Activated CD8-positive, alpha-beta memory T cell treated with anti-CD3 and anti-CD28 coated beads, Interleukin-2, amount 10 ng/mL, durations not matched to agents 7 days and 5 days (primary cell): ENCODE measurements around the gene GNLY. TPM values are rescaled to one million over a fixed set of nuclear protein-coding genes. Genes with fewer than 3 reads are reported as not detected.

Source experiments
- ATAC-seq: fragments of 150-1000 bp; cut with Tn5 transposase; one replicate; pipeline ENCODE4 v1.10.0; 2021; ENCODE audit warnings: moderate library complexity
- CTCF ChIA-PET: fragments of 350-600 bp; sonication (Branson Sonifier 250); formaldehyde crosslinking; loops from one replicate; lab custom pipeline; 2021; ENCODE audit warnings: antibody characterized with exemption; lab: Charles Lee
- DNase-seq: peaks from one replicate; pipeline ENCODE4 v3.0.0-alpha.2; 2020
- H3K27ac Mint-ChIP-seq: one replicate; pipeline ENCODE4 v1.8.0; 2021; ENCODE audit warnings: mild to moderate bottlenecking, mixed read lengths
- H3K27me3 Mint-ChIP-seq: one replicate; pipeline ENCODE4 v1.8.0; 2021; ENCODE audit warnings: mixed read lengths
- H3K36me3 Mint-ChIP-seq: one replicate; pipeline ENCODE4 v1.8.0; 2021; ENCODE audit warnings: mild to moderate bottlenecking, mixed read lengths
- H3K4me1 Mint-ChIP-seq: one replicate; pipeline ENCODE4 v1.8.0; 2021; ENCODE audit warnings: mixed read lengths
- H3K4me3 Mint-ChIP-seq: one replicate; pipeline ENCODE4 v1.8.0; 2021; ENCODE audit warnings: mild to moderate bottlenecking, moderate library complexity, mixed read lengths
- H3K9me3 Mint-ChIP-seq: one replicate; pipeline ENCODE4 v1.8.0; 2022; ENCODE audit warnings: low read depth, mixed read lengths
- total RNA-seq, 2 experiments: library from RNA; stranded (reverse); gene quantifications; one replicate each; pipeline ENCODE4 v1.2.3, GENCODE V29; 2021

The GNLY gene
- total RNA-seq, 2 experiments from 2014 or later = 364 to 1,915 TPM

GRCh38 chr2:85698184-85698879 lies 4.2 kb downstream of the GNLY start:
- H3K27ac Mint-ChIP-seq = peak overlapping the region; percentile 68
- no peaks in the 10 kb centered on the region for H3K9me3 Mint-ChIP-seq
- no peak overlapping the region for H3K4me3 Mint-ChIP-seq
- ATAC-seq (no peak), DNase-seq (no peak)
- peaks cover 49% of the 10 kb centered on the region for H3K4me1 Mint-ChIP-seq
- CTCF ChIA-PET = interaction anchor here (0.9 to 8.2 kb wide), 5 partner anchors 8 to 61 kb away, joined by 3 to 70 read pairs (median 6); no protein-coding TSS in a partner anchor
- H3K27me3 Mint-ChIP-seq = peaks cover 3% of the 10 kb centered on the region
- H3K36me3 Mint-ChIP-seq = peaks cover 2% of the 10 kb centered on the region

DNA sequence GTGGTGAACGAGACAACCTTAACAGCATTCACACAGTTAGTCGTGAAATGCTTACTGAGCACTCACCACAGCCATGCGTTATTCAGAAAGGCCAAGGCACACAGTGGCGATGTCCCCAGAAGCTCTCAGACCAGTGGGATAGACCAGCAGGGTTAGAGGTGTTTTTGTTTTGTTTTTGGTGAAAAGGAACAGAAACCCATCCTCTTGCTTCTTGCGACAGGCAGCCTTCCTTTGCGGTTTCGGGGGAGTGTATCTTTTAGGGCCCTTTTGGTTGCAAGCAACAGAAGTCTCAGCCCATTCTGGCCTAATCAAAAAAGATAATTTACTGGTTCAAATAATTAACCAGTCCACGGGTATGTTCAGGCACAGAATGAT lies 4.7 kb downstream of the GNLY start:
- Mint-ChIP-seq H3K4me1 (peaks cover 48% of the 10 kb centered on the region), H3K4me3 (no peak overlapping the region), H3K9me3 (no peaks in the 10 kb centered on the region), H3K36me3 (peaks cover 2% of the 10 kb centered on the region), H3K27me3 (peaks cover 4% of the 10 kb centered on the region), H3K27ac (no peak overlapping the region)
- DNase-seq (no peak), ATAC-seq (no peak)
- CTCF ChIA-PET = interaction anchor here (0.9 to 8.2 kb wide), 4 partner anchors 7 to 30 kb away, joined by 3 to 70 read pairs (median 9); no protein-coding TSS in a partner anchor

GRCh38 chr2:85699325-85699724 lies 5.2 kb downstream of the GNLY start:
- peaks cover 6% of the 10 kb centered on the region for H3K27me3 Mint-ChIP-seq
- H3K4me3 Mint-ChIP-seq = no peak overlapping the region
- peaks cover 5% of the 10 kb centered on the region for H3K36me3 Mint-ChIP-seq
- H3K9me3 Mint-ChIP-seq = no peaks in the 10 kb centered on the region
- H3K4me1 Mint-ChIP-seq = peaks cover 48% of the 10 kb centered on the region
- peak; percentile 37 for DNase-seq
- CTCF ChIA-PET = interaction anchor here (3.3 to 8.2 kb wide), 2 partner anchors 7 to 14 kb away, joined by 12 to 70 read pairs; no protein-coding TSS in a partner anchor
- ATAC-seq = no peak
- no peak overlapping the region for H3K27ac Mint-ChIP-seq

GRCh38 chr2:85702172-85702571 lies 8.0 kb downstream of the GNLY start:
- Mint-ChIP-seq H3K4me3 (no peak overlapping the region), H3K36me3 (peaks cover 6% of the 10 kb centered on the region), H3K4me1 (peaks cover 70% of the 10 kb centered on the region), H3K27me3 (peaks cover 6% of the 10 kb centered on the region), H3K27ac (peak overlapping the region; percentile 67), H3K9me3 (no peaks in the 10 kb centered on the region)
- DNase-seq (no peak), ATAC-seq (no peak)
- CTCF ChIA-PET = interaction anchor here (4.4 kb wide), 1 partner anchor 65 kb away, joined by 22 read pairs; no protein-coding TSS in a partner anchor

GRCh38 chr2:85702800-85703199 lies 8.6 kb downstream of the GNLY start:
- CTCF ChIA-PET = interaction anchor here (1.3 to 8.9 kb wide), 5 partner anchors 8 to 65 kb away, joined by 3 to 189 read pairs (median 22); partner anchors contain the start of gene GNLY
- peaks cover 6% of the 10 kb centered on the region for H3K36me3 Mint-ChIP-seq
- no peak for DNase-seq
- H3K9me3 Mint-ChIP-seq = no peaks in the 10 kb centered on the region
- no peak for ATAC-seq
- peaks cover 74% of the 10 kb centered on the region for H3K4me1 Mint-ChIP-seq
- no peak overlapping the region for H3K4me3 Mint-ChIP-seq
- H3K27ac Mint-ChIP-seq = peak overlapping the region; percentile 67
- peaks cover 6% of the 10 kb centered on the region for H3K27me3 Mint-ChIP-seq

- Mint-ChIP-seq H3K36me3 (peaks cover 6% of the 10 kb centered on the region), H3K4me1 (peaks cover 74% of the 10 kb centered on the region)
- CTCF ChIA-PET = interaction anchor here (0.8 to 8.9 kb wide), 7 partner anchors 8 to 66 kb away, joined by 3 to 189 read pairs (median 7); partner anchors contain the start of gene GNLY
Measured at GRCh38 chr2:85703329-85703728, 9.2 kb downstream of the GNLY start.

GRCh38 chr2:85704038-85704437 lies 9.9 kb downstream of the GNLY start:
- H3K9me3 Mint-ChIP-seq = no peaks in the 10 kb centered on the region
- peaks cover 10% of the 10 kb centered on the region for H3K27me3 Mint-ChIP-seq
- no peak for ATAC-seq
- peaks cover 6% of the 10 kb centered on the region for H3K36me3 Mint-ChIP-seq
- H3K27ac Mint-ChIP-seq = peak overlapping the region; percentile 77
- peaks cover 73% of the 10 kb centered on the region for H3K4me1 Mint-ChIP-seq
- no peak overlapping the region for H3K4me3 Mint-ChIP-seq
- DNase-seq = no peak
- CTCF ChIA-PET = interaction anchor here (0.8 to 8.9 kb wide), 7 partner anchors 9 to 110 kb away, joined by 3 to 189 read pairs (median 7); partner anchors contain the start of gene GNLY

More at GRCh38 chr2:85703329-85703728, 9.2 kb downstream of the GNLY start:
- peaks cover 10% of the 10 kb centered on the region for H3K27me3 Mint-ChIP-seq
- DNase-seq = no peak
- H3K4me3 Mint-ChIP-seq = peak overlapping the region; percentile 6
- no peaks in the 10 kb centered on the region for H3K9me3 Mint-ChIP-seq
- ATAC-seq = no peak
- H3K27ac Mint-ChIP-seq = peak overlapping the region; percentile 67

DNA sequence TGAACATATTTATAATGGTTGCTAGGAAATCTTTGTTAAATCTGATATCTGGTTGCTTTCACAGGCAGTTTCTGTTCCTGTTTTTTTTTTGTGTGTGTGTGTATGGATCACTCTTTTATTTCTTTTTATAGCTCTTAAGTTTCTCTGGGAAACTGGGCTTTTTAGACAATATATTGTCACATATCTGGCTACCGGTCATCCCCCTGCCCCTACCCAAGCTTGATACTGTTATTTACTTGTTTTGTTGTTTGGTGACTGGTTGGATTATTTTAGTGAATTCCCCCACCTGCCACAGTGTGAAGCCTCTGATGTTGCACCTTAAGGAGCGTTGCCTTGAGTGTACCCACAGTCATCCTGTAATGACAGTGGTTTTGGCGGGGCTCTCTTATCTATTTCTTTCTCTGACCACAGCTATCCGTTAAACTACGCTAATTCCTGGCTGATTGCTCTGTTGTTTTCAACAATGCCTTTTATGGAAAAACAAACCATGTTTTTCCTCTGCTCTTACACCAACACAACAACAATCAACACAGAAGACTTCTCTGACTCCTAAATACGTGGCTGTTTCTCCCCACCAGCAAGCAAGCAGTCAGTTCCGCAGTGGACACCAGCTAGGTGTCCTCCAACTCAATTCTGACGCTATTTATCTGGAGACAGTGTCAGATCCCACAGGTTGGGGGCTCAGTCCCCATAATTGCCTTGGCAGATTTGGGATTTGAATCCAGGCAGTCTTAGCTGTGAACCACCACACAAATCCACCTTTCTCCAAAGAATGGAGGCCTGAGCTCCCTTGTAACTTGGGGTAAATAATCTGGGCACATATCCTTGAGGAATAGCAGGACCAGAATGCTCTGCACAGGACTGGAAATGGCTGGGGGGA lies 10.9 kb downstream of the GNLY start:
- DNase-seq = peak; percentile 79
- ATAC-seq = peak; percentile 62
- Mint-ChIP-seq H3K4me3 (peak overlapping the region; percentile 40), H3K36me3 (peaks cover 6% of the 10 kb centered on the region), H3K27ac (peak overlapping the region; percentile 77), H3K9me3 (no peaks in the 10 kb centered on the region), H3K27me3 (peaks cover 14% of the 10 kb centered on the region), H3K4me1 (peaks cover 78% of the 10 kb centered on the region)
- CTCF ChIA-PET = interaction anchor here (1.1 to 8.9 kb wide), 11 partner anchors 10 to 109 kb away, joined by 3 to 189 read pairs (median 7); partner anchors contain the start of genes GNLY and SFTPB

DNA sequence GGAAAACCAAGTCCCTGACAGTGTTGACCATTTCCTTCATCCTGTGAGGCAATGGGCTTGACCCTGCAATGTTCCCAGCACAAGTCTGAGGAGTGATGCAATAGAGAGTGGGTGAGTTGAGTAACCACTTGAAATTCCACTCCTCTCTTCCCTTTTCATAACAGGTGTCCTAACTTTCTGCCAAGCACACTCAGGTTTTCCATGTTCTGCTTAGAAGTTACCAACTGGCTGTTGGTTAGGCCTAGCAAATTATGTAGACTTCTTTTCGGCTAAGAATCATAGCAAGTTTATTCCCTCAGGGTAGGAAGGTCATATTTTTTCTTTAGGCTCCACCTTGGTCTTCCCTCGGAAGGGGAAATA lies 11.5 kb downstream of the GNLY start:
- Mint-ChIP-seq H3K36me3 (peaks cover 6% of the 10 kb centered on the region), H3K4me1 (peaks cover 82% of the 10 kb centered on the region), H3K9me3 (no peaks in the 10 kb centered on the region), H3K4me3 (no peak overlapping the region), H3K27me3 (peaks cover 16% of the 10 kb centered on the region), H3K27ac (peak overlapping the region; percentile 77)
- no peak for ATAC-seq
- CTCF ChIA-PET = interaction anchor here (0.9 to 8.9 kb wide), 14 partner anchors 10 to 375 kb away, joined by 3 to 189 read pairs (median 4); partner anchors contain the start of genes GNLY and SFTPB
- DNase-seq = no peak

DNA sequence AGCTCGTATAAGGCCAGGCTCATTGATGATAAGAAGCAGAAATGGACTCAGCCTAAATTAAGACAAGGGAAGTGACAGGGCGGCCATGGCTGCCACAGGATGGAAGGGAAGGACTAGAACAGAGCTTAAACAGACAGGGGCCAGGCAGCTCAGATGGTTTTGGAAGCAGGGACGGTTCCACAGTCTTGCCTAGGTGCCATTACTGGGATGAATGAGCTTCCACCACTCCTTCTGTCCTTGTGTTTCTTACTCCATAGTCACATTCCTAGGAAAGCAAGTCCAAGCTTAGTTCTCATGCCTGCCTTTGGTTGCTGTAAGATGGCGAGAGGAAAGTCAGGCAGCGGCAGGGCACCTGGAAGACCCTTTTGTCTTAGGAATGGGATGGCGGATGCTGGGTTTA lies 11.9 kb downstream of the GNLY start:
- Mint-ChIP-seq H3K4me3 (no peak overlapping the region), H3K36me3 (peaks cover 6% of the 10 kb centered on the region), H3K27me3 (peaks cover 17% of the 10 kb centered on the region), H3K9me3 (no peaks in the 10 kb centered on the region), H3K27ac (peak overlapping the region; percentile 77), H3K4me1 (peaks cover 81% of the 10 kb centered on the region)
- DNase-seq (no peak), ATAC-seq (no peak)
- CTCF ChIA-PET = interaction anchor here (0.9 to 8.9 kb wide), 11 partner anchors 11 to 374 kb away, joined by 3 to 189 read pairs (median 12); partner anchors contain the start of gene GNLY

DNA sequence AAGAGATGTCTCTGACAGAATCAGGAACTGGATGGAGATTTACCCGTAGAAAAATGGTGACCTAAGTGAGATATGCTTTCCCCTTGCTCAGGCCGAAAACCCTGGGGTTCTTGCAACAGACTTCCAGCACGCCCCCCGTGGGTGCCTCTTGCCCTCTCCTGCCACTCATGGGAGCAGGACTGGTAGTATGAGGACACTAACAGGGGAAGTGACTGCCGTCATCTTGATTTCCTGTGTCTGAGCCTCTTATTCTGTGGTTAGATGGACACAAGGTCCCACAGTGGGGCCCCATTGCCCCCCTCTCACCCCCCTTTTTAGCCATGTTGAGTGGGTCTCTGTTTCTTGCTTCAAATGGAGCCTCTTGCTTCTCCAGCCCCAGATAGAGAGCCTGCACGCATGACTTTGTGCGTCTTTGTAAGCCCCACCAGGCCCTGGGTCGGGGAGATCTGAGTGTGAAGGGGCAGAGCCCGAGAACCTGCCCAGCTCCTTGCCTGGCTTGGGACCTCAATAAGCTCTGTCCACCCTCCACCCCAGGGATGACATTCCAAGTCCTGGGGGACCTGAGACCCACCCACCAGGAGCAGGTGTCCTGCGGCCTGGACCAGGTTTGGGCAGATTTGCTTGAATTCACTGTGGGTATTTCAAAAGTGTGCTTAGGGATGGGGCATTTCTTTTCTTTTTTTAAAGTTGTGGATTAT lies 12.6 kb downstream of the GNLY start:
- Mint-ChIP-seq H3K27ac (peak overlapping the region; percentile 77), H3K9me3 (no peaks in the 10 kb centered on the region), H3K36me3 (peaks cover 6% of the 10 kb centered on the region), H3K27me3 (peaks cover 17% of the 10 kb centered on the region), H3K4me3 (no peak overlapping the region), H3K4me1 (peaks cover 74% of the 10 kb centered on the region)
- no peak for DNase-seq
- peak; percentile 7 for ATAC-seq
- CTCF ChIA-PET = interaction anchor here (0.9 to 8.9 kb wide), 16 partner anchors 11 to 374 kb away, joined by 3 to 189 read pairs (median 8); partner anchors contain the start of gene GNLY

DNA sequence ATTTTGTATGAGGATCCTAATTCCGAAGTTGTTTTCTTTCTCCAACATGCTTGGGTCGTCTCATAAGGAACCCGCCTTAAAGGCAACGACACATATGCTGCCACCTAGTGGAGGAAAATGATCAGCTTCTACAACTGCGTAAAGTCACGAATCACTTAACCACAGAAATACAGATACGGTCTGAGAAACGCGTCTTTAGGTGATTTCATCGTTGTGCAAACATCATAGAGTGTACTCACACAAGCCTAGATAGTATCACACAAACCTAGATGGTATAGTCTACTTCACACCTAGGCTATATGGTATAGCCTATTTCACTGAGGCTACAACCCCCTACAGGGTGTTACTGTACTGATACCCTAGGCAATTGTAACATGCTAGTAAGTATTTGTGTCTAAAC lies 13.1 kb downstream of the GNLY start:
- Mint-ChIP-seq H3K4me3 (no peak overlapping the region), H3K4me1 (peaks cover 69% of the 10 kb centered on the region), H3K27ac (peak overlapping the region; percentile 77), H3K9me3 (no peaks in the 10 kb centered on the region), H3K36me3 (peaks cover 6% of the 10 kb centered on the region), H3K27me3 (peaks cover 17% of the 10 kb centered on the region)
- CTCF ChIA-PET = interaction anchor here (0.8 to 8.9 kb wide), 16 partner anchors 11 to 287 kb away, joined by 3 to 189 read pairs (median 5); partner anchors contain the start of gene GNLY
- ATAC-seq (peak; percentile 82), DNase-seq (peak; percentile 85)
